ENCODE measurements around the gene SSR4. TPM values are rescaled to one million over a fixed set of nuclear protein-coding genes. Genes with fewer than 3 reads are reported as not detected.
"Not testable (repeated sequence)": the region's sequence is repeated elsewhere in the genome, so short reads cannot be mapped to it uniquely, and the experiment has no call there.

SSR4 gene
- 100 to 1,000 TPM; 535 to 803 (median 726) TPM for polyA plus RNA-seq

DNA sequence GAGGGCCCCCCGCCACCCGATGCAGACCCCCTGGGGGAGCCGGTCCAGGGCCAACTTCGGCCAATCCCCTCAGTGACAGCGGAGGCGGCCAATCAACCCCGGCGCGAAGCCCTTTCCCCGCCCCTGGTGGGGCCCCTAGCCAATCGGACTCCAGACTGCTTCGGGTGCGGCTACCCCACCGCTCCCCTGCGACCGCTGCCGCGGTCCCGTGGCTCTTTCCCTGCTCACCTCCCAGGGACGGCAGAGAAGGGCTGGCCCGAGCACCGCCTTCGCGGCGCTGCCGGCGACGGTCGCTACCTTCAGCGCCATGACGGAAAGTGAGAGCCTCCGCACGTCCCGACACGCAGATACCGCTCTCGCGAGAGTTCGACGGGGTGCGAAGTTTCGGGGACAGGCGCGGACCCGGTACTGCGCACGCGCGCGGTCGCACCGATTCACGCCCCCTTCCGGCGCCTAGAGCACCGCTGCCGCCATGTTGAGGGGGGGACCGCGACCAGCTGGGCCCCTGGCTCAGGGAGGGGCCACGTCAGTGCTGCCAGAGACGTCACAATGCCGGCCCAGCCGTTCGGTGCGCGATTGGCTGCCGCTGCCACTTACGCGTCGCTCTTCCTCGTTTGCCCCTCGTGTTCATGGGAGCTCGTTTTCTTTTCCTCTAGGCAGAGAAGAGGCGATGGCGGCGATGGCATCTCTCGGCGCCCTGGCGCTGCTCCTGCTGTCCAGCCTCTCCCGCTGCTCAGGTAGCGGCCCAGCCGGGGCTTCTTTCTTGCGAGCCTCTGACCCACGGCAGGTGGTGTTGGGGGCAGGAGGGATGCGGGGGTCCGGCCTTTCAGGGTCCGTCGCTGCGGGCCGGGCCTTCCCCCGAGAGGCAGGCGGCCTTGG is at the start of gene SSR4, which contains the start of gene IDH3G:
Gene SSR4 (plus strand): TSS at position 651 of the 879 bp plus-strand sequence. CDS start 20 bp downstream, at position 671.
Gene IDH3G (minus strand): TSS at position 358 of the 879 bp plus-strand sequence. CDS start 49 bp downstream, at position 309.
- Mint-ChIP-seq H3K27ac (peak within 1 kb of the TSS; percentile 81 to 94 (median 90)), H3K4me3 (peak within 1 kb of the TSS; percentile 87 to 92 (median 89)), H3K9me3 (no peaks in the 10 kb centered on the region), H3K4me1 (peaks cover 22 to 28% of the 10 kb centered on the region in 2 donors), H3K27me3 (ENCODE audit: low read depth in 3 of 3) (peaks cover 4 to 9% (median 7%) of the 10 kb centered on the region in 3 donors), H3K36me3 (no peaks in the 10 kb centered on the region)
- DNase-seq, result peak; percentile 93 to 96 (median 96)

DNA sequence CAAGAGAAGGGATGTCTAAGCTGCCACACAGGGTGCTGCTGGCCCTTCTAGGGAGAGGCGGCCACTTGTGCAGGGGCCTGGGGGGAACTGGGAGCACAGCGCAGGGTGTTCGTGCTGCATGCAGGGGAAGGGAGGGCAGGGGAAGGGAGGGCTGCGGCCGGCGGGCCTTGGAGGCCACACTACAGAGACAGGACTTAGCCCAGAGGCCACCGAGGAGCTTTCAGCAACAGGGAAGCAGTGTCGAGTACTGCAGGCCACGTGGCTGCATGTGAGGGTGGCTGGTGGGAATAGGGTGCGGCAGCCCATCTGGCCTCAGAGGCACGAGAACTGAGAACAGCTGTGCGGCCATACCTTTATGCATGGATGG is 49.4 kb upstream of the SSR4 start:
- not testable (repeated sequence) for H3K27ac Mint-ChIP-seq, DNase-seq, H3K9me3 Mint-ChIP-seq, H3K4me3 Mint-ChIP-seq, H3K4me1 Mint-ChIP-seq, H3K36me3 Mint-ChIP-seq
- peaks cover 0 to 11% (median 4%) of the 10 kb centered on the region in 3 donors for H3K27me3 Mint-ChIP-seq (ENCODE audit: low read depth in 3 of 3)

DNA sequence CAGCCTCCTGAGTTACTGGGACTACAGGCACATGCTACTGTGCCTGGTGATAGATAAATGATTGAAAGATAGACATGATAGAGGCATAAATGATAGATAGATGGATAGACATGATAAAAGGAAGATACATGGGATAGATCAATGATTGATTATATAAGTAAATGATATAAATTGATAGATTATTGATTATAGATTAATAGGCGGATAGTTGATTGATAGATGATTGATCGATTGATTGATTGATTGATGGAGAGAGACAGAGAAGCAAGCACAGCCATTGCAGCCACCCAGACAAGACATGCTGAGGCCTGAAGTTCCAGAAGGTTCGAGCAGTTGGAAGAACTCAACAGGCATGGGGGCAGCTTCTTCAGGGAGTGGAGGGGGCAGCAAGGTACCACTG is 48.1 kb upstream of the SSR4 start:
- DNase-seq, result no peak
- H3K27me3 Mint-ChIP-seq (ENCODE audit: low read depth in 3 of 3), result peaks cover 0 to 11% (median 2%) of the 10 kb centered on the region in 3 donors
- no peaks in the 10 kb centered on the region for H3K36me3 Mint-ChIP-seq
- no peak overlapping the region for H3K27ac Mint-ChIP-seq
- no peaks in the 10 kb centered on the region for H3K9me3 Mint-ChIP-seq
- peaks cover 0 to 3% of the 10 kb centered on the region in 2 donors for H3K4me1 Mint-ChIP-seq
- no peak overlapping the region for H3K4me3 Mint-ChIP-seq

DNA sequence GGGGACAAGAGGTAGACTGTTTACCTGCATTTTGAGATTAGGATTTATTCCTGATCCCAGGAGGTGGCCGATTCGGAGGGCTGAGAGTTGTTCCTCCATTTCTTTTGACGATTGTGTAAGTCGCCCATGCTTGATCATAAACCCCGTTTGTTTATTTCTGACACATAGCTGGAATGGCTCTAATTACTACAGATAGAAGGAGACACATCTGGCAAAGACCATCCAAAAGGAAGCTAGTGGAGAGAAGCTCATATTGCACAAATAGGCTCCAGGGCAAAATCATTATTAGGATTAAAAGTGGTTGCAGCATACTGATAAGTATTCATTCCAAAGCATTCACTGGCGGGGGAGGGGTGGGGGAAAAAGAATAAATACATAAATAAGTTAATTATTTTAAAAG is 47.5 kb upstream of the SSR4 start:
- not testable (repeated sequence) for H3K4me3 Mint-ChIP-seq, H3K36me3 Mint-ChIP-seq, H3K4me1 Mint-ChIP-seq, DNase-seq, H3K9me3 Mint-ChIP-seq, H3K27ac Mint-ChIP-seq
- peaks cover 0 to 13% (median 2%) of the 10 kb centered on the region in 3 donors for H3K27me3 Mint-ChIP-seq (ENCODE audit: low read depth in 3 of 3)

DNA sequence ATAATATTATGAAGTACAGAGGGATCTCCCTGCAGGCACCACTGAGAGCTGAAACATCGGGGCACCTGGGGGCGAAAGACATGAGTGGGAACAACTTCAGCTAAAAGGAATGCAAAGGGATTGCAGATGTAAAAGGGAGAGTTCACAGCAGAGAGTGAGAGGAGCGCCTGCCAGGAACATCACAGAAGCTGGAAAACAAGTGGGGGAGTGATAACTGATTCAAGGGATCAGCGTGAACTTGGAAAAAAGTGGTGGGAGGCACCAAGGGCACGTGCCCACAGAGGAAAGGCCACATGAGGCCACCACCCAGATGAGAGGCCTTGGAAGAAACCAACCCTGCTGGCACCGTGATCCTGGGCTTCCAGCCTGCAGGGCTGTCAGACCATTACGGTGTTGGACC is 45.5 kb upstream of the SSR4 start:
- DNase-seq, H3K27ac Mint-ChIP-seq, H3K4me1 Mint-ChIP-seq, H3K9me3 Mint-ChIP-seq, H3K4me3 Mint-ChIP-seq, H3K36me3 Mint-ChIP-seq: not testable (repeated sequence)
- peaks cover 0 to 15% (median 2%) of the 10 kb centered on the region in 3 donors for H3K27me3 Mint-ChIP-seq (ENCODE audit: low read depth in 3 of 3)

DNA sequence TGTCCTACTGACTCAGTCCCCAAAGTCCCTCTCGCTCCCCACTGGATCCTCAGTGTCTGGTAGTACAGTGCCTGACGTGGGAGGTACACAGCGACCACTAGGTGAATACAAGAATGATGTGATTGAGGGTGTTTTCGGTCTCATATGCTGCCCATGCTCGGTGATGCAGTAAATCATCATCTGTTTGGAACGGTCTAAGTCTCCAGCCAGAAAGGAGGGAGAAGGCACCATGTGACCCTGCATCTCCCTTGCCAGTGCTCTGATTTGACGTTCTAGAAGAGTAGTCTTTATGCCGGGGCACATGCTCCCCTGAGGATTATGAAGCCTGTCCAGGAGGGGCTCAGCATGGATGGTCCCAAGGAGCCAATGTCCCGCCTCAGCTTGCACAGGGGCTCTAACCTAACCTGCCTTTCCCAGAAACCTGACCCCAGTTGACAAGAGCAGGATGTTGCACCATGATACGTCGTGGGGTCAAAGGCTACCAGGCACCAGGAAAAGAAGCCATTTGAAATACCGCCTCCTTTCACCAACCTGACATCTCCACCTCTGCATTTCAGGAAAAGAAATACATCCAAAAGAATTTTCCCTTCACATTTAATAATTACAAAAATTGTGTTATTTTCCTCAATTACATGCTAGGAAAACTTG is 44.2 kb upstream of the SSR4 start:
- no peak overlapping the region for H3K4me3 Mint-ChIP-seq
- H3K27me3 Mint-ChIP-seq (ENCODE audit: low read depth in 3 of 3), result peaks cover 0 to 10% (median 2%) of the 10 kb centered on the region in 3 donors
- H3K9me3 Mint-ChIP-seq, result no peaks in the 10 kb centered on the region
- DNase-seq, result no peak
- no peaks in the 10 kb centered on the region for H3K36me3 Mint-ChIP-seq
- H3K27ac Mint-ChIP-seq, result no peak overlapping the region
- no peaks in the 10 kb centered on the region for H3K4me1 Mint-ChIP-seq

DNA sequence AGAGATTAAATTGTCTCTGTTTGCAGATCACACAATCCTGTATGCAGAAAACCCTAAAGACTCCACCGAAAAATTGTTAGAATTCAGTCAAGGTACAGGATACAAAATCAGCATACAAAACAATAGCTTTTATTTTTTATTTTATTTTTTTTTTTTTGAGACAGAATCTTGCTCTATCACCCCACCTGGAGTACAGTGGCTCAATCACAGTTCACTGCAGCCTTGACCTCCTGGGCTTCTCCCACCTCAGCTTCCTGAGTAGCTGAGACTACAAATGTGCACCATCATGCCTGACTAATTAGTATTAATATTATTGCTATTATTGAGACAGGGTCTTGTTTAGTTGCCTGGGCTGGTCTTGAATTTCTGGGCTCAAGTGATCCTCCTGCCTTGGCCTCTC is 39.3 kb upstream of the SSR4 start:
- Mint-ChIP-seq H3K4me1 (no peaks in the 10 kb centered on the region), H3K4me3 (no peak overlapping the region), H3K27ac (no peak overlapping the region), H3K27me3 (ENCODE audit: low read depth in 3 of 3) (peaks cover 0 to 7% (median 5%) of the 10 kb centered on the region in 3 donors), H3K36me3 (no peaks in the 10 kb centered on the region), H3K9me3 (no peaks in the 10 kb centered on the region)
- no peak for DNase-seq

DNA sequence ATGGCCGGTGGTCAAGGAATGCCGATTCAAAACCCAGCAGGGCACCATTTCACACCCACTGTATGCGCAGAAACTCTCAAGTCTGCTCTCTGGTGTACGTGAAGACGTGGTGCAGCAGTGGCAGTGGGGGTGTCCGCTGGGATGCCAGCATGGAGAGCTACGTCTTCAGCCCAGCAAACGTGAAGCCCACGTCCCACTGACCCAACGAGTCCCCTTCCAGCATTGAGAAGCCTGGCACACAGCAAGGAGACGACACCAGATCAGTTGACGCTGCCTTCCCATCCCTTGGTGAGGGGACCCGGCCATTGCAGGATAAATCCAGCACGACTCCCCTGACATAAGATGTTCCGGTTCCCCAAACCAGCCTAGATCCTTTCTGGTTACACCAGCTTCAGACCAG is 32.6 kb upstream of the SSR4 start:
- Mint-ChIP-seq H3K9me3 (peaks cover 0 to 1% (median 0%) of the 10 kb centered on the region in 6 donors), H3K4me3 (no peak overlapping the region), H3K4me1 (peaks cover 0 to 4% of the 10 kb centered on the region in 2 donors), H3K36me3 (no peaks in the 10 kb centered on the region), H3K27me3 (ENCODE audit: low read depth in 3 of 3) (peaks cover 0 to 4% (median 2%) of the 10 kb centered on the region in 3 donors), H3K27ac (no peak overlapping the region)
- DNase-seq, result no peak

DNA sequence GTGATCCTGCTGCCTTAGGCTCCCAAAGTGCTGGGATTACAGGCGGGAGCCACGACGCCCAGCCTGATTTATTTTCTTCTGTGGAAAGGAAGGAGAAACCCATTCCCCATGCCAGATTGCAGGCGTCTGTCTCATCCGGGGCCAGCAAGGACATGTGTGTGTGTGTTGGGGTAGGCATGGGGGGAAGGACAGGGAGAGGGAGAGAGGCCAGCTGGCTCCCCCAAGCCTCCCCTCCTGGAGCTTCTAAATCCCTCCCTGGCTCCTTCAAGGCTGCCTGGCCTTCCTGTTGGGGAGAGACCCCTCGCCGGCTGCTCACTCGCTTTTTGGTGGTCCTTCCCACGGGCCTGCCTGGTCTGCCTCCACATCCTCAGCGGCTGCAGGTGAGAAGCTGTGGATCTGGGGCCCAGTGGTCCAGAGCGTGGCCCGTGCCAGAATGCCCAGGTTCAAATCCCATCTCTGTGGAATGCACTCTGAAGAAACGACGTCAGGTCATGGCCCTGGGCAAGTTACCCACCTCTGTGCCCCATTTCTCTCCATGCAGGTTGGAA is 31.8 kb upstream of the SSR4 start:
- no peak overlapping the region for H3K27ac Mint-ChIP-seq
- no peaks in the 10 kb centered on the region for H3K36me3 Mint-ChIP-seq
- no peak for DNase-seq
- peaks cover 0 to 4% (median 2%) of the 10 kb centered on the region in 3 donors for H3K27me3 Mint-ChIP-seq (ENCODE audit: low read depth in 3 of 3)
- H3K9me3 Mint-ChIP-seq, result peaks cover 0 to 1% (median 0%) of the 10 kb centered on the region in 6 donors
- peaks cover 0 to 4% of the 10 kb centered on the region in 2 donors for H3K4me1 Mint-ChIP-seq
- no peak overlapping the region for H3K4me3 Mint-ChIP-seq

DNA sequence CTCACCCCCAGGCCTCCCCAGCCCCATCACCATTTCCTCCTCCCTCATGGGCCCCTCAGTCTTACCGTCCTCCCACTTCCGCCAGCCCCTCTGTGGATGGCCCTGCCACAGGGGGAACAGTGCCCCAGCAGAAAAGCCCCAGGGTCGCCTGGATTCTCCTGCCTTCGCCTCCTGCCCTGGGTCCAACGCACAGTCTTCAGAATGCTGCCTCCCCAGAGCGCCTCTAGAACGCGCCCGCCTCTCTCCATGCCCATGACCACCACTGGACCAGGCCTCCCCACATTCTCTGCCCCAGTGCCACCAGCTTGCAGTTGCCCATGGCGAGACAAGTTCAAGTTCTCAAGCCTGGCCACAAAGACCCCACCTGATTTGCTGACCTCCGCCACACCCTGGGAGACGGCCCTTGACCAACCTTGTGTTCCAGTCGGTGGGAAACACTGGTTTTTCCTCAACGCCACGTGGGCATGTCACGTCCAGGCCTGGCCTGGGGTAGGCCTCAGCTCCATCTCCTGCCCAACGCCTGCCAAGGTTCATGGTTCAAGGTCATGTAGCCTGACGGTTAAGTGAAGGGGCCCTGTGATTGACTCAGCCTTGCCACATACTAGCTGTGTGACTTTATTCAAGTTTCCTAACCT is 31.1 kb upstream of the SSR4 start:
- no peaks in the 10 kb centered on the region for H3K36me3 Mint-ChIP-seq
- H3K27ac Mint-ChIP-seq, result no peak overlapping the region

DNA sequence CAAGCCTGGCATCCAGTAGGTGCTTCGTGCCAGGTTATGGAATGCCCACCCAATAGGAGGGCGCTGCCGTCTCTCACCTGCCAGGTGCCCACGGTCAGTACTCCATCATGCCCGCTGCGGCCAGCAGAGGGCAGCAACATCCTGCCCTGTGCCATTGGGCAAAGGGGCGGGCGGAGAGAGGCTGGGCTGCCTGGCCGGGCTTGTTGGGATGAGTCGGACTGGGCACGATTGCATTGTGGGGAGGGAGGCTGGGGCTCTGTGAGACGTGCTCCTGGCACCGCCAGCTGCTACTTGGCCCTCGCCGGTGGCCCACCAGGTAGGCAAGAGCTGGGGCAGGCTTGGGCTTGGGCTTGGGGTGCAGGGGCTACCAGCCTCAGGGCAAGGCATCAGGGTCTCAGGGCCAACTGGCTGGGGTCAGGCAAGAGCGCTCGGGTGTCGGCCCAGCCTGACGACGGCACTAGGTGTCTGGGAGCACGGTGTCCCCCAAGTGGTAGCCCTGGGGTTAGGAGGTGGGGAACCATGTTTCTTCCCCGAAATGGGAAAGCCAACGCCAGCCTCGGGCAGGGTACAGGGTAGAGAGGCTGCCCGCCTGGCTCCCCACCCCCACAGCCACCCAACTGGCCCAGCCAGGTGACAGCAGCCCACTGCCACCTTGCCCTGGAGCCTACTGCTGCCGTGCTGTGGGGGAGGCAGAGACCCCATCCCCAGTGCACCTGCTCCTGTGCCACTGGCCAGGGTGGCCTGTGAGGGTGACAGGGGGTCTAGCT is 30.3 kb upstream of the SSR4 start, which contains the start of gene PLXNB3:
Gene PLXNB3 (plus strand): TSS at position 261 of the 767 bp plus-strand sequence. CDS start 1,287 bp downstream, outside the sequence.
- H3K27ac Mint-ChIP-seq, result no peak within 1 kb of the TSS

More for the DNA sequence above, 31.1 kb upstream of the SSR4 start:
- H3K4me3 Mint-ChIP-seq, result no peak overlapping the region
- DNase-seq, result no peak
- H3K9me3 Mint-ChIP-seq, result peaks cover 0 to 1% (median 0%) of the 10 kb centered on the region in 6 donors
- peaks cover 0 to 4% (median 2%) of the 10 kb centered on the region in 3 donors for H3K27me3 Mint-ChIP-seq (ENCODE audit: low read depth in 3 of 3)
- peaks cover 0 to 4% of the 10 kb centered on the region in 2 donors for H3K4me1 Mint-ChIP-seq

DNA sequence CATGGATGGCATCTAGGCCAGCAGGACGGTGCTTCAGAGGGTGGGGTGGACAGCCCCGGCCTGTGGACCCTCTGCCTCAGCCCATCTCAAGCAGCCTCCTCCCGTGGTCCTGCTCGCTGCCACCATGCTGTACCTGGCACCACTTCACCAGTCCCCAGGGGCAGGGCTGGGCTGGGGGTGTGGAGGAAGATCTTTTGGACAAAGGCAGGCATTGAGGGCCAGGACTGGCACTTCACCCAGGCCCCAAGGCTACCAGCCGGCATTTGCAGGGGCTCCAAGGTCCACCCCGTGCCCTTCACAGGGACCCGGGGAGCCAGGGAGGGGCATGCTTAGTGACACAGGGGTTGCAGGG is 29.7 kb upstream of the SSR4 start:
- no peak for DNase-seq
- Mint-ChIP-seq H3K9me3 (peaks cover 0 to 1% (median 0%) of the 10 kb centered on the region in 6 donors), H3K4me3 (no peak overlapping the region), H3K27ac (no peak overlapping the region), H3K27me3 (ENCODE audit: low read depth in 3 of 3) (peaks cover 0 to 4% (median 2%) of the 10 kb centered on the region in 3 donors), H3K36me3 (no peaks in the 10 kb centered on the region), H3K4me1 (peaks cover 0 to 4% of the 10 kb centered on the region in 2 donors)

More for the DNA sequence above, 30.3 kb upstream of the SSR4 start, which contains the start of gene PLXNB3:
- Mint-ChIP-seq H3K9me3 (peaks cover 0 to 1% (median 0%) of the 10 kb centered on the region in 6 donors), H3K27me3 (ENCODE audit: low read depth in 3 of 3) (peaks cover 0 to 4% (median 2%) of the 10 kb centered on the region in 3 donors), H3K4me3 (no peak within 1 kb of the TSS), H3K4me1 (peaks cover 0 to 4% of the 10 kb centered on the region in 2 donors), H3K36me3 (no peaks in the 10 kb centered on the region)
- DNase-seq, result peak; percentile 68 to 76 (median 73)
